ENCODE data around the gene AFP.

Gene AFP

GRCh38 chr4:73460913-73461522, 25.0 kb downstream of the AFP start:
- DNase-seq (ENCODE audit: low spot score): no peak

GRCh38 chr4:73468170-73468569, 32.1 kb downstream of the AFP start:
- no peak for DNase-seq (ENCODE audit: low spot score)

DNA sequence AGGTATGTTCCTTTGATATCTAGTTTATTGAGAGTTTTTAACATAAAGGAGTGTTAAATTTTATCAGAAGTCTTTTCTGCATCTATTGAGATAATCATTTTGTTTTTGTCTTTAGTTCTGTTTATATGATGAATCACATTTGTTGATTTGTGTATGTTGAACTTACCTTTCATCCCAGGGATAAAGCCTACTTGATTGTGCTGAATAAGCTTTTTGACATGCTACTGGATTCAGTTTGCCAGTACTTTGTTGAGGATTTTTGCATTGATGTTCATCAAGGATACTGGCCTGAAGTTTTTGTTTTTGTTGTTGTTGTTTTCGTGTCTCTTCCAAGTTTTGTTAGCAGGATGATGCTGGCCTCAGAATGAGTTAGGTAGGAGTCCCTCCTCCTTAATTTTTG, 34.7 kb downstream of the AFP start:
- DNase-seq (ENCODE audit: low spot score): no peak

- DNase-seq (ENCODE audit: low spot score): no peak
Observed at GRCh38 chr4:73477176-73477575, 41.2 kb downstream of the AFP start.

DNA sequence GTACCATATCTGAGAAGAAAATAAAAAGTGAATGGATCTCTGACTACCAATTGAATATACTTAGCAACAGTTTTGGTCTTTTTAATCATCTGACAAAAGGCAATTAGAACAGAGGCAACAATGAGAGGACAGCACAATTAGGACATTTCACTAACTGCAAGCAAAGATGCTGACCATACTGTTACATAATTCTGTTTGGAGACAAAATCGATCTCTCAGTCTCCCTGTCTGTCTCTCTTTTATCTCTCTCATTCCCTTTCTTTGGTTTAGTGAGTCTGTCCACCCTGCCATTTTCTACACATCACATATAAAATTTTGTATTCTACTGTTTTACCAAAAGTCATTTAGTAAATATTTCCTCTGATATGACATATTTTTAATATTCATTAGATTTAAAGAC, 43.3 kb downstream of the AFP start:
- DNase-seq (ENCODE audit: low spot score): no peak

DNA sequence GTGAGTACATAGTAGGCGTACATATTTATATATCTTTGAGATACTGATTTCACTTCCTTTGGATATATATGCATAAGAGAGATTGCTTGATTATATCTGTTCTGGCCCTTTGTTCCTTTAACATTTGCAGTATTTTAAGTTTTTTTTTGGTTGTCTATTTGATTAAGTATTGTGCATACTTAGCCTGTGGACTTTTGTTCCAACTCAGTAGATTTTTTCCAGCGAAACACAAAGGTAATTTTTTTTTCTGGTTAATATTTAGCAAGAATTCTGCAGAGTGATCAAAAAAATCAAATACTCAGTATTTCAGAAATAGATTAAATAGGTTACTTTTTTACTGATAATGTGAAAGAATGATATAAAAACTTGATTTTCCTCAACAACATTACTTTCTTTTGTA, 45.3 kb downstream of the AFP start, which contains the start of gene AFM:
AFM (plus strand) TSS at position 388 of the 400 bp plus-strand sequence. CDS start 31 bp downstream, outside the sequence.
- no peak for DNase-seq (ENCODE audit: low spot score)

DNA sequence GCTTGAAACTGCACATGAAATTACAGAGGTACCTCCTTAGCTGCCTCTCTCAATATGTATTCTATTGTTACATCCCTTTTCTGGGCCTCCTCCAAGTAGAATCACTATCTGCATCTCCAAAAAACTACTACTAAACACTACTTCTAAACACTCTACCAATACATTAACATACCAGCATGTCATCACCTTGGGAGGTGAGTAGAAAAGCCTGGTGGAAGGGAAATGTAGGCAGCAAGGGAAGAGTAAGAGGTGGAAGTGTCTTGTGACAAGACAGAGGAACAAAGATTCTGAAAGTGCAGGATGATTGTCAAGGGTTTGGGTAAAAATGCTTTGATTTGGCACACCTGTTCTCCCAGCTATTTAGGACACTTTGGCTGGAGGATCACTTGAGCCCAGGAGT, 49.1 kb downstream of the AFP start:
- DNase-seq (ENCODE audit: low spot score): no peak

DNA sequence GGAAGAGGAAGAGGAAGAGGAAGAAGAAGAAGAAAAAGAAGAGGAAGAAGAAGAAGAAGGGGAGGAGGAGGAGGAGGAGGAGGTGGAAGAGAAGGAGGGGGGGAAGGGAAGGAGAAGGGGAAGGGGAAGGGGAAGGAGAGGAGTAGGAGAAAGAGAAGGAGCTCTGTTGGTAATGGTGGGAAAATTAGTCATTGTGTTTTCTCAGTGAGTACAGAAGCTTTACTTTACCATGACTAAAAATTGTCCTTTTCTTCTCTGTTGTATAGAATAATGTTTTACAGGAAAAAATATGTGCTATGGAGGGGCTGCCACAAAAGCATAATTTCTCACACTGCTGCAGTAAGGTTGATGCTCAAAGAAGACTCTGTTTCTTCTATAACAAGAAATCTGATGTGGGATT, 49.6 kb downstream of the AFP start:
- no peak for DNase-seq (ENCODE audit: low spot score)

DNA sequence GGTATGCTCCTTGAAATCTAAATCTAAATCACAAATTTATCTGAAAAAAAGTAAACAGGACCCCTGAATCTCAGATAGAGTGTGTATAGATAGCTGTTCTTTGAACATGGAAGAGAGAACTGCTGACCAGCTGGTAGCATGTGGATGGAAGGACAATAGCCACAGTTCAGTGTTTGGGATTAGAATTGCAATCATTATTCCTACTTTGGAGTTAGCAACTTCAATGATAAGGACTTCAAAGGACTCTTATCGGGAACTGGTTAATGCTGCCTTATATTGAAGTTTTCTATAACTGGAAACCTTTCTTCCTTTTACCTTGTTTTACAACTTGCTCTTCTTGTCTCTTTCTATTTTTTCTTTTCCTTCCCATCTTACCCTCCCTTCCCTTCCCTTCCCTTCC, 50.5 kb downstream of the AFP start:
- no peak for DNase-seq (ENCODE audit: low spot score)

- DNase-seq (ENCODE audit: low spot score): no peak
Observed at GRCh38 chr4:73487233-73487632, 51.2 kb downstream of the AFP start.

DNA sequence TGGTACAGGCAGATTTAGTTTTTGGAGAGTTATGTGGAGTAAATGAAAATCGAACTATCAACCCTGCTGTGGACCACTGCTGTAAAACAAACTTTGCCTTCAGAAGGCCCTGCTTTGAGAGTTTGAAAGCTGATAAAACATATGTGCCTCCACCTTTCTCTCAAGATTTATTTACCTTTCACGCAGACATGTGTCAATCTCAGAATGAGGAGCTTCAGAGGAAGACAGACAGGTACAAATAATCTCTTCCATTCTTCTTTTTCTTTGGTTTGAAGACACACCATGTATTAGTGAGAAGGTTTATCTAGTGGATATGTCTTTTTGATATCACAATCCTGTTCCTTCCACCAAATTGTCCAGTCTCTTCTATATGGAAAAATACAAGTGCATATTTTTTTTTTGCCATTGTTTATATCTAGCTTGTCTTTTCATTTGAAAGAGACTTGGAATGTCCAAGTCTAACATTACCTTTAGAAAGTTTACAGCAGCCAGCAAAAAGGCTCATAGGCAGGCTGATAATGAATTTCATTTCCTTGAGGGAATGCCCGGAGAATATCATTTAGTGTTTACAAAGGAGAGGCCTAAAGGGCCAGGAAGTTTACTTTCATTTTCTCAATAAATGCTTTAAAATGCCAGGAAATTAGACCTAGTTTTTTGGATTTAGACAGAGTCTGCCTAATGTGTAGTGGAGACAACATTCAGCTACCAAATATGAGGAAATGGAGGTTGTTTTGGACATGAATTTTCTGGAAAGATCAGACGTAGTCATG, 64.2 kb downstream of the AFP start:
- no peak for DNase-seq (ENCODE audit: low spot score)

DNA sequence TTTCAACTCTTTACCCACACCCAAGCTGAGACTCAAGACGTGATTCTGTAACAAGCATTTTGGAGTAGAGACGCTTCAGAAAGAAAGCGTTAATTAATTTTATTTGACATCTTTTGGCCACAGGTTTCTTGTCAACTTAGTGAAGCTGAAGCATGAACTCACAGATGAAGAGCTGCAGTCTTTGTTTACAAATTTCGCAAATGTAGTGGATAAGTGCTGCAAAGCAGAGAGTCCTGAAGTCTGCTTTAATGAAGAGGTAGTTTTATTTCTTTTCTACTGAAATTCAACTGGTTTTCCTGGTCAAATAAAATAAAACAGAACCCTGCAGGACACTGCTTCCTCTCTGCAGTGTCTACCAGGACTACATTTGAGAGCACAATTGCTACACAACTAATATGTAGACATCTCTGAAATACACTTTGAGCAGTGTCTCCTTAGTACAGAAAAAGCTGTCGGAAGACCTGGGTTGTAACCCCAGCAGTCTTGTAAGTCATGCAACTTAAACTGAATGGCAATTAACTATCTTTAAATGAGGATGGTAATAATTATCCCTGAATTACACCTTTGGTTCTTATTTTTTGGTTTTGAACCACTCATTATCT, 65.7 kb downstream of the AFP start:
- no peak for DNase-seq (ENCODE audit: low spot score)

DNA sequence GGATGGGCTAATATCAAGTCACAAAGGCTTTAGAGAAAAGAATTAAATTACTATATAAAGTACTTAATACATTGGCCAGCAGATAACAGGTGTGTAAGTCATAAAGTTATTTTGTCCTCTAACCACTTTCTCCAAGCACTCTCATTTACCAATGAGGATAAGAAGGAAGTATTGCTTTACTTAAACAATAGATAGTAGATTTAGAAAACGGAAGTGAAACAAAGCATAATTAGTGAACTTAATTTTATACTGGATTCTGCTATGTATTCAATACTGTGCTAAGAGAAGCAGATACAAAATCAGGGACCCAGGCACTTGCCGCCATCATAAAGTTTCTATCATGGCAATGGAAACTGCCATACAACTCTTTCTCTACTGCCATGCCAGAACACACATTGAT, 69.5 kb downstream of the AFP start:
- no peak for DNase-seq (ENCODE audit: low spot score)

Data from hematopoietic multipotent progenitor cell treated with erythropoietin and hydrocortisone succinate and interleukin-3 and kit ligand, for 17 days (in vitro differentiated cells).